ENCODE measurements around the gene ARHGEF1. TPM values are rescaled to one million over a fixed set of nuclear protein-coding genes. Genes with fewer than 3 reads are reported as not detected.

Gene ARHGEF1
- total RNA-seq, 1 donor from 2014 or later, result 197 TPM

- no peak overlapping the region for H3K4me3 ChIP-seq
- no peak for ATAC-seq
- intact Hi-C loops (cut with DNase I), result no loop called here
- no peaks in the 10 kb centered on the region for H3K9me3 ChIP-seq
- TF ChIP-seq CTCF (IDR thresholded peaks at IDR 0.05), result no peak
- DNase-seq, result no peak
- H3K4me1 ChIP-seq, result no peaks in the 10 kb centered on the region
- H3K27ac ChIP-seq, result no peak overlapping the region
- H3K27me3 ChIP-seq, result no peaks in the 10 kb centered on the region
- peaks cover 62% of the 10 kb centered on the region for H3K36me3 ChIP-seq
Measured at GRCh38 chr19:41906271-41906670, 23.3 kb downstream of the ARHGEF1 start.

GRCh38 chr19:41906916-41907680 is 24.1 kb downstream of the ARHGEF1 start:
- Histone ChIP-seq H3K27ac (no peak overlapping the region), H3K9me3 (no peaks in the 10 kb centered on the region), H3K4me1 (no peaks in the 10 kb centered on the region), H3K4me3 (no peak overlapping the region), H3K36me3 (peaks cover 54% of the 10 kb centered on the region), H3K27me3 (peaks cover 4% of the 10 kb centered on the region)
- DNase-seq, result no peak
- ATAC-seq, result no peak
- no peak for TF ChIP-seq CTCF (IDR thresholded peaks at IDR 0.05)
- intact Hi-C loops (cut with DNase I), result no loop called here

GRCh38 chr19:41907994-41908615 is 25.1 kb downstream of the ARHGEF1 start:
- H3K27ac ChIP-seq, result no peak overlapping the region
- ATAC-seq (no peak), DNase-seq (no peak)
- TF ChIP-seq CTCF (IDR thresholded peaks at IDR 0.05), result no peak
- no peaks in the 10 kb centered on the region for H3K9me3 ChIP-seq
- no peaks in the 10 kb centered on the region for H3K4me1 ChIP-seq
- peaks cover 11% of the 10 kb centered on the region for H3K27me3 ChIP-seq
- H3K36me3 ChIP-seq, result peaks cover 44% of the 10 kb centered on the region
- intact Hi-C loops (cut with DNase I), result no loop called here
- H3K4me3 ChIP-seq, result no peak overlapping the region

- peaks cover 36% of the 10 kb centered on the region for H3K36me3 ChIP-seq
- H3K27me3 ChIP-seq, result peaks cover 14% of the 10 kb centered on the region
- intact Hi-C loops (cut with DNase I), result no loop called here
- H3K27ac ChIP-seq, result no peak overlapping the region
- no peaks in the 10 kb centered on the region for H3K9me3 ChIP-seq
- ATAC-seq (no peak), DNase-seq (no peak)
- no peak for TF ChIP-seq CTCF (IDR thresholded peaks at IDR 0.05)
- H3K4me1 ChIP-seq, result no peaks in the 10 kb centered on the region
- no peak overlapping the region for H3K4me3 ChIP-seq
Measured at GRCh38 chr19:41908724-41909464, 25.9 kb downstream of the ARHGEF1 start.

GRCh38 chr19:41909706-41910105 is 26.7 kb downstream of the ARHGEF1 start:
- no peak for ATAC-seq
- TF ChIP-seq CTCF (IDR thresholded peaks at IDR 0.05), result no peak

More at GRCh38 chr19:41909706-41910105, 26.7 kb downstream of the ARHGEF1 start:
- H3K27me3 ChIP-seq, result peaks cover 19% of the 10 kb centered on the region
- intact Hi-C loops (cut with DNase I), result no loop called here
- no peaks in the 10 kb centered on the region for H3K9me3 ChIP-seq
- no peak overlapping the region for H3K27ac ChIP-seq
- DNase-seq, result no peak
- peaks cover 28% of the 10 kb centered on the region for H3K36me3 ChIP-seq
- no peaks in the 10 kb centered on the region for H3K4me1 ChIP-seq
- no peak overlapping the region for H3K4me3 ChIP-seq

Data from upper lobe of right lung (tissue), 1 donor.